GM12874 (cell line): ENCODE results near the gene KCNAB2.

Source experiments
- TF ChIP-seq, protein P1 (sequence below): IDR thresholded peaks from 2 replicates; pipeline ENCODE4 v1.5.1; 2011; ENCODE audit warnings: low read depth, mild to moderate bottlenecking, control low read depth, low read length, moderate library complexity; ENCODE audit not compliant: insufficient read depth

The KCNAB2 gene

GRCh38 chr1:6130596-6130995 lies 84.9 kb downstream of the KCNAB2 start:
- TF ChIP-seq, protein P1, sequence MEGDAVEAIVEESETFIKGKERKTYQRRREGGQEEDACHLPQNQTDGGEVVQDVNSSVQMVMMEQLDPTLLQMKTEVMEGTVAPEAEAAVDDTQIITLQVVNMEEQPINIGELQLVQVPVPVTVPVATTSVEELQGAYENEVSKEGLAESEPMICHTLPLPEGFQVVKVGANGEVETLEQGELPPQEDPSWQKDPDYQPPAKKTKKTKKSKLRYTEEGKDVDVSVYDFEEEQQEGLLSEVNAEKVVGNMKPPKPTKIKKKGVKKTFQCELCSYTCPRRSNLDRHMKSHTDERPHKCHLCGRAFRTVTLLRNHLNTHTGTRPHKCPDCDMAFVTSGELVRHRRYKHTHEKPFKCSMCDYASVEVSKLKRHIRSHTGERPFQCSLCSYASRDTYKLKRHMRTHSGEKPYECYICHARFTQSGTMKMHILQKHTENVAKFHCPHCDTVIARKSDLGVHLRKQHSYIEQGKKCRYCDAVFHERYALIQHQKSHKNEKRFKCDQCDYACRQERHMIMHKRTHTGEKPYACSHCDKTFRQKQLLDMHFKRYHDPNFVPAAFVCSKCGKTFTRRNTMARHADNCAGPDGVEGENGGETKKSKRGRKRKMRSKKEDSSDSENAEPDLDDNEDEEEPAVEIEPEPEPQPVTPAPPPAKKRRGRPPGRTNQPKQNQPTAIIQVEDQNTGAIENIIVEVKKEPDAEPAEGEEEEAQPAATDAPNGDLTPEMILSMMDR: no peak

DNA sequence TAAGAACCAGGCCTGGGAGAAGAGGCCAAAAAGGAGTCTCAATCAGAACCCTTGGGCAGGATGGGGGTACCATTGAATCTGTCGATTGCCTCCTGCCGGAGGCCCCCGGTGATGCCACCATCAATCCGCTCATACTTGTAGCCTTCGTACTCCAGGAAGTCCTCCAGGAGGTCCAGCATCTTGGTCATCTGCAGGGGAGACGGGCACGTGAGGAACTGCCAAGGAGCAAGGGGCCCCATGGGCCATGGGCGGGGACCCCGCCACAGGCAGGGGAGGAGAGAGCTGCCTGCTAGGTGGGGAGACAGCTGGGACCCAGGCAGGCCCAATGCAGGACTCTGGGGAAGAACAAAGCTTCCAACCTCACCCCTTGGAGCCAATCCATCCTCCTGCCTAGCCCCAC lies 85.9 kb downstream of the KCNAB2 start:
- TF ChIP-seq, protein P1: no peak

DNA sequence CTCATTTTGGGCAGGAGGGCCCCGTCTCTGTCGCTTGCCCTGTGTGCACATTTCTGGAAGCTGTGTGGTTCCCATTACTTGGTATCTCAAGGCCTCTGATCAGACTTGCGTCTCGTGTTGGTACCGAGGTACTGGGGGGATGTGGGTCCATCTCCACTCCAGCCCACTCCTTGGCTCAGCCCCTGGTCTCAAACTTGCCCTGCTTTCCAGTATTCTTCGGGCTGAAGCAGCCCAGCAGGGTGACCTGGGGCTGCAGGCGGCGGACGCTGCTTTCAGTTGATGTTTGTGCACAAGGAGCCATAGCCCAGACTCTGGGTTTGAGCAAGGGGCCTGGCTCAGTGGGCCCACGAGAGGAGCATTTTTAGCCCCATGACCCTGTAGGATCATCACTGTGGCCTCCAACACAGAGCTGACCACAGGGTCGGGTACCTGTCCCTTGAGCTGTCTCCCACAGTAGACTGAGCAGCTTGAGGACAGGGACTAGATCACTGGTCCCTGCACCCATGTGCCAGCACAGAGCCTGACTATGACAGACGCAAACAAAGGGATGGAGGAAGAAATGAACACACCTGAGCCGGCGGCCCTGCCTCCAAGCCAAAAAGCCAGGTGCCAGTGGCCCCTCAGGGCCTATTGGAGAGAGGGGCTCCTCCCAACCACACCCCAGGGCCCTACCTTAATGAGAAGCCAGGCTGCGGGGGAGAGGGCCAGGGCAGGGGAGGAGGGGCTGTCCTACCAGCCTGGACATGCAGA lies 87.6 kb downstream of the KCNAB2 start:
- TF ChIP-seq, protein P1: no peak

DNA sequence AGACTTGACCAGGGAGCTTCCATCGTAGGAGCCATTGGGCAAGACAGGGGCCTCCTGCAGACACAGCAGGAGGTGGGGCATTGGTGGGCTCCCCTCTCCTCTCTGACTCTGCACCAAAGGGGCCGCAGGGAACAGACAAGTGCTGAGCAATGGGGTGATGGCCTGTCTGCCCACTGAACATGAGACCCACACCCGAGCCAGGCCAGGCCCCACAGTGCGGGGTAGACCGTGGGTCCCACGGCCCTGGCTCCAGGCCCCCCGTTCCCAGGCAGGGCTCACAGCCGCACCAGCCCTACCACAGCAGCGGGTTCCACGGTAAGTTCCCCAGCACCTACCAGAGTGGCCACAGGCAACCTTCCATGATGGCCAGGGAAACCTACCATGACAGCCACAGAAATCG lies 88.5 kb downstream of the KCNAB2 start:
- TF ChIP-seq, protein P1: no peak

DNA sequence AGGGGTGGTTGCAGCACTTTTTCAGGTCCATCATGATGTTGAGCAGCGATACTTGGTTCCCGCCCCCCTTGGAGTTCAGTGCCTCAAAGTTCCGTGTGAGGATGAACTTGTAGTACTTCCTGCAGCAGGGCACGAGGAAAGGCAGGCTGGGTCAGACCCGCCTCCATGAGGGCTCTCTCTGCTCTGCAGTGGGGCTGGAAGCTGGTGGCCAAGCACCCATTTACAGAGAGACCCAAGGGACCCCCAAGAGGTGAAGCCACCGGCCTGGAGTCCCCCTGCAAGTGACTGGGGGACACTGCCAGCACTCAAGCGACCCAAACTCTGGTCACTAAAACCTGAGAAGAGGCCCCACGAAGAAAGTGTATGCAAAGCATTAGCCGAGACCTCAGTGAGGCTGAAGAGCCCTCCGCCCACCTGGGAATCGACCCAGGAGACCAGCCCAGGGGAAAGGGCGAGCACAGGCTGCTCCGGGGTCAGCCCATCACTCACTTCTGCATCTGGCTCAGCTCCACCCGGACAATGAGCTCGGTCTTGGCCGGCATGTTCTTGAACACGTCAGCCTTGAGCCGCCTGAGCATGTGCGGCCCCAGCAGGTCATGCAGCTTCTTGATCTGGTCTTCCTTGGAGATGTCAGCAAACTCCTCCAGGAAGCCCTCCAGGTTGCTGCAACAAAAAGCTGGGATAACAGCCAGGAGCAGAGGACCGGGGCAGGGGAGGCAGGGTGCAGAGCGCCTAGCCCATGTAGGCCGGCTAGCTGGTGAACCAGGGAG lies 89.2 kb downstream of the KCNAB2 start:
- TF ChIP-seq, protein P1: no peak

DNA sequence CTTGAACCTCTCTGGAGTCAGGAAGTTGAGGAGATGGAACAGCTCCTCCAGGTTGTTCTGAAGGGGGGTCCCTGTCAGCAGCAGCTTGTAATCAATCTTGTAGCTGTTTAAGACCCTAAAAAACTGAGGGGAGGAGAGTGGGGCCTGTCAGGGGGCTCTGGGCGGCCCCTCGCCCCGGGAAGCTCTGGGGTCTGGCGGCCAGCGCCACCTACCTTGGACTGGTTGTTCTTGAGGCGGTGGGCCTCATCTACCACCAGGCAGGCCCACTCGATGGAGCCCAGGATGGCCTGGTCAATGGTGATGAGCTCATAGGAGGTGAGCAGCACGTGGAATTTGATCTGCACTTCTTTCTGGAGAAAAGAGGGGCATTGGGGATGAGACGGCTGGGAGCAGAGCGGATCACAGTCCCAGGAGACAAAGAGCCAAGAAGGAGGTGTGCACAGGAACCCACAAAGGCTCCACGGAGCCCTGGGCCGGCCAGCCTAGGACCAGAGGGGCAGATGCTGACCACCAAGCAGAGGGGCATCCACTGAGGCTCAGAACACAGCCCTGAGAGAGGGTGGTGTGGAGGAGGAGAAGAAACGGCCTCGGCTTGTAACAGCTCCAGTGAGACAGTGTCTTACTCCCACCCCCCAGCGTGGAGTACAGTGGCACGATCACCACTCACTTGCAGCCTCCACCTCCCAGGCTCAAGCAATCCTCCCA lies 91.0 kb downstream of the KCNAB2 start:
- TF ChIP-seq, protein P1: no peak

GRCh38 chr1:6137758-6138157 lies 92.1 kb downstream of the KCNAB2 start:
- TF ChIP-seq, protein P1: no peak
